Measurements from ENCODE around the gene THSD4. TPM values are rescaled to one million over a fixed set of nuclear protein-coding genes. Genes with fewer than 3 reads are reported as not detected.

The THSD4 gene
- total RNA-seq, 6 donors from 2014 or later, result 16.8 to 39.7 (median 21.7) TPM

- H3K27me3 ChIP-seq, result no peaks in the 10 kb centered on the region
- no peaks in the 10 kb centered on the region for H3K9me3 ChIP-seq
- no peak for TF ChIP-seq POLR2AphosphoS5 (IDR thresholded peaks at IDR 0.05)
- TF ChIP-seq EP300 (IDR thresholded peaks at IDR 0.05), result no peak
- no peak for TF ChIP-seq POLR2A (IDR thresholded peaks at IDR 0.05)
- TF ChIP-seq, protein P1, sequence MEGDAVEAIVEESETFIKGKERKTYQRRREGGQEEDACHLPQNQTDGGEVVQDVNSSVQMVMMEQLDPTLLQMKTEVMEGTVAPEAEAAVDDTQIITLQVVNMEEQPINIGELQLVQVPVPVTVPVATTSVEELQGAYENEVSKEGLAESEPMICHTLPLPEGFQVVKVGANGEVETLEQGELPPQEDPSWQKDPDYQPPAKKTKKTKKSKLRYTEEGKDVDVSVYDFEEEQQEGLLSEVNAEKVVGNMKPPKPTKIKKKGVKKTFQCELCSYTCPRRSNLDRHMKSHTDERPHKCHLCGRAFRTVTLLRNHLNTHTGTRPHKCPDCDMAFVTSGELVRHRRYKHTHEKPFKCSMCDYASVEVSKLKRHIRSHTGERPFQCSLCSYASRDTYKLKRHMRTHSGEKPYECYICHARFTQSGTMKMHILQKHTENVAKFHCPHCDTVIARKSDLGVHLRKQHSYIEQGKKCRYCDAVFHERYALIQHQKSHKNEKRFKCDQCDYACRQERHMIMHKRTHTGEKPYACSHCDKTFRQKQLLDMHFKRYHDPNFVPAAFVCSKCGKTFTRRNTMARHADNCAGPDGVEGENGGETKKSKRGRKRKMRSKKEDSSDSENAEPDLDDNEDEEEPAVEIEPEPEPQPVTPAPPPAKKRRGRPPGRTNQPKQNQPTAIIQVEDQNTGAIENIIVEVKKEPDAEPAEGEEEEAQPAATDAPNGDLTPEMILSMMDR (IDR thresholded peaks at IDR 0.05), result no peak
- peaks cover 7 to 27% (median 8%) of the 10 kb centered on the region in 4 donors for H3K4me1 ChIP-seq
- no peak overlapping the region for H3K4me3 ChIP-seq
- DNase-seq (no peak), ATAC-seq (ENCODE audit: low FRiP score in 2 of 2) (no peak)
- H3K36me3 ChIP-seq, result no peaks in the 10 kb centered on the region
- no peak overlapping the region for H3K27ac ChIP-seq
- 88 to 92% methylated on average over 5 of the region's 5 CpGs for WGBS, 2 donors
These were observed 3.1 kb downstream of the THSD4 start for GRCh38 chr15:71118345-71118744.

DNA sequence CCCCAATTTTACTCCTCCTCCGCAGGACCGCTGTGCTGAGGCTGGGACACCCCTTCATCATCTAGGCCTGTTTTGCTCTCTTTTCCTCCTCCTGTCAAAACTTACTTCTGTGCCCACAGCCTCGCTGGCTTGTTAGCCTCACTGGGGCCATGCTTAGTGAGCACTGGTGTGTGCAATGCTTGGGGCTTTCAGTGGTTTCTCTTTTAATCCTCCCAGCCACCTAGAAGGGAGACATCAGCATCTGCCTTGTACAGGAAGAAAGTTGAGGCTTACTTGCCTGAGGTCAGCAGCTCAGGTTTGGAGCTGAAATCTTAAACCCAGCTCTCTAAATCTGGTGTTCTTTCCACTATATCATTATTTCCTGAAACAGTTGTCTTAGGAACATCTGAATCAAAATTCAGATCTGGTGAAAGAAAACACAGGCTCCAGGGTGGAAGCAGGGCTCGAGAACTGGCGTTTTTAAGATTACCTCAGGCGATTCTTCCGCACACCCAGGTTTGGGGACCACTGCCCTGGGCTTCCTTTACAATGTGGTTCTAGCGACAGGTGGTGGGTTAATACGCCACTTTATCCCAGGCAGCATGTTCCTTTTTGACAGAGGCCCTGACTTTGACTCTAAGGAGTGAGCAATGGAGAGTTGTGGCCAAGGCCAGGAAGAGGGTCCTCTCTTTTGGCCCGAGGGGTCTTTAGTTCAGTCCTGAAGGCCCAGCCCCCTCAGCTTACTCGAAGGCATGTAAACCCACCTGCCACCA lies 3.8 kb downstream of the THSD4 start:
- Histone ChIP-seq H3K4me1 (peaks cover 7 to 25% (median 8%) of the 10 kb centered on the region in 4 donors), H3K4me3 (no peak overlapping the region), H3K9me3 (no peaks in the 10 kb centered on the region), H3K36me3 (no peaks in the 10 kb centered on the region), H3K27ac (no peak overlapping the region), H3K27me3 (no peaks in the 10 kb centered on the region)
- ATAC-seq (ENCODE audit: low FRiP score in 2 of 2), result no peak
- DNase-seq, result no peak
- TF ChIP-seq EP300 (IDR thresholded peaks at IDR 0.05) (no peak), POLR2AphosphoS5 (IDR thresholded peaks at IDR 0.05) (no peak), POLR2A (IDR thresholded peaks at IDR 0.05) (no peak)
- TF ChIP-seq, protein P1 (IDR thresholded peaks at IDR 0.05), result no peak
- WGBS, 2 donors, result 94 to 98% methylated on average over 9 to 11 of the region's 11 CpGs

DNA sequence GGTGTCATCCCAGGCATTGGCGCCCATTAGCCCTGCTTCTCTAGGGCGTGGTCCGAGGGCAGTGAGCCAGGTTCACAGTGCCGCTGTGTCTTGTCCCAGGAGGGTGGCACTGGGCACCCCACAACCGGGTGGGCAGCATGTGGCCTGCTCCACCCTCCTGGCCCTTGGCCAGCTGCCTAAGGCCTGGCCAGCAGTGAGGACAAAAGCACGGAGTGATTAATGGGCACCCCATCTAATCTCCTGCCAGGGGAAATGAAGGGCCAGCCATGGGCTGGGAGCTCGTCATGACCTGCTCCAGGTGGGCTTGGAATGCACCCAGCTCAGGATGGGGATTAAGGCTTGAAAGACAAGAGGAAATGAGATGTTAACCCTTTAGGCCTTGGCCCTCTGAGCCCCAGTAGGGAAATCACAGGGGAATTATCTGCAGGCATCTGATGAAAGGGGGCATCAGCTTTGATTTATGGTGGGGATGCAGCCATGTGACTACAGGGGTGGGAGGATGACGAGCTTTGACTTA lies 5.2 kb downstream of the THSD4 start:
- no peaks in the 10 kb centered on the region for H3K9me3 ChIP-seq
- DNase-seq (peak in 1 of 2 donors; percentile 37), ATAC-seq (ENCODE audit: low FRiP score in 2 of 2) (no peak)
- no peak overlapping the region for H3K4me3 ChIP-seq
- peaks cover 7 to 14% (median 8%) of the 10 kb centered on the region in 4 donors for H3K4me1 ChIP-seq
- H3K36me3 ChIP-seq, result no peaks in the 10 kb centered on the region
- 70 to 74% methylated on average over 8 of the region's 8 CpGs for WGBS, 2 donors
- H3K27me3 ChIP-seq, result no peaks in the 10 kb centered on the region
- TF ChIP-seq, protein P1 (IDR thresholded peaks at IDR 0.05), result no peak
- TF ChIP-seq POLR2A (IDR thresholded peaks at IDR 0.05) (no peak), POLR2AphosphoS5 (IDR thresholded peaks at IDR 0.05) (no peak), EP300 (IDR thresholded peaks at IDR 0.05) (no peak)
- no peak overlapping the region for H3K27ac ChIP-seq

DNA sequence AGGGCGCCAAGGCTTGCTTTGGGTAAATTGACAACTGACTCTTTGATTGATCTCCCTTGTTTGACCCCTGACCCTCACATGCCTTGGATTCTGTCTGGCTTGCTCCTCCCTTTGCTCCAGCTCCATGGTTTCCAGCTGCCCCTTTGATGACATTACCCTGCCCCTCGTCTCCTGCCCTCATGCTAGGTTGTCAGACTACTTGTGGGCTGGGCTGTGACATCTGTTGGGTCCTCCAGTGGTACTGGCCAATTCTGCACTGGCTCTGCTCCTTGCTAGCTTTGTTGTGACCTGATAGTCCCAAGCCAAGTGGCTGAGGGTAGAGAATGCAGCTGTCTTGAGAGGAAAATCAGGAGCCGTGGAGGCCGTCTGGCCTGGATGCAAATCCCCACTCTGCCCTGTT lies 6.2 kb downstream of the THSD4 start:
- ATAC-seq (ENCODE audit: low FRiP score in 2 of 2) (no peak), DNase-seq (no peak)
- H3K36me3 ChIP-seq, result no peaks in the 10 kb centered on the region
- H3K9me3 ChIP-seq, result no peaks in the 10 kb centered on the region
- TF ChIP-seq POLR2A (IDR thresholded peaks at IDR 0.05), result no peak
- TF ChIP-seq, protein P1 (IDR thresholded peaks at IDR 0.05), result no peak
- TF ChIP-seq POLR2AphosphoS5 (IDR thresholded peaks at IDR 0.05), result no peak
- TF ChIP-seq EP300 (IDR thresholded peaks at IDR 0.05), result no peak
- peaks cover 1 to 8% (median 6%) of the 10 kb centered on the region in 4 donors for H3K4me1 ChIP-seq
- H3K4me3 ChIP-seq, result no peak overlapping the region
- no peak overlapping the region for H3K27ac ChIP-seq
- H3K27me3 ChIP-seq, result no peaks in the 10 kb centered on the region
- 74 to 83% methylated on average over 3 of the region's 4 CpGs for WGBS, 2 donors

Data from upper lobe of left lung (tissue), 6 donors.